ENCODE data around the gene MUCL1.
A peak's percentile ranks its signal among the peaks of the same experiment; 100 is the strongest.

Gene MUCL1

GRCh38 chr12:54830199-54830598 is 24.1 kb upstream of the MUCL1 start:
- Histone ChIP-seq H3K27me3 (ENCODE audit: control insufficient read depth in 3 of 3, insufficient read depth in 3 of 3, low read depth in 1 of 3, low read length in 3 of 3) (no peaks in the 10 kb centered on the region), H3K27ac (replicated peaks; ENCODE audit: low read length) (no peak overlapping the region)
- no peak for DNase-seq (ENCODE audit: low spot score)

DNA sequence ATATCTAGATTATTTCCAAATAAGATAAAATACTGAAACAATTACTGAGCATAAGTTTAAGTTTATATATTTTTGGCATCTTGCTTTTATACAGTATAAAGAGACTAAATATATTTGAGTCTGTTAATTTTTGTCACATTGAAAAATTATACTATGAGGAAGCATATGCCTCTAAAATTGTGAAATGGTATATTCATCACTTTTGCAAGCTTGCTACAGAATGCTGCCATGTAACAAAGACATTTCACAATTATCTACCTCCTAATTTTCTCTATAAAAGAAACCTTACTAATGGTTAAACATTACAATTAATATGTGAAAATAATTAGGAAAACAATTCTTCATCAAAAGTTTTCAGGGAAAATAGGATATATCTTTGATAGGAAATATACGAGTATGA is 22.7 kb upstream of the MUCL1 start:
- no peak overlapping the region for H3K4me2 ChIP-seq (ENCODE audit: insufficient read depth, low read length, poor library complexity, severe bottlenecking)
- H3K9ac ChIP-seq (ENCODE audit: low read depth, low read length, poor library complexity), result no peak overlapping the region
- no peak overlapping the region for H4K91ac ChIP-seq (ENCODE audit: low read depth, low read length, poor library complexity)
- H2BK120ac ChIP-seq (ENCODE audit: low read depth, low read length), result no peak overlapping the region
- H3K79me1 ChIP-seq (ENCODE audit: low read depth, low read length), result no peaks in the 10 kb centered on the region
- H3K4me1 ChIP-seq (ENCODE audit: control insufficient read depth in 2 of 2, insufficient read depth in 1 of 2, low read depth in 1 of 2, low read length in 2 of 2), result no peaks in the 10 kb centered on the region
- H3K23ac ChIP-seq (ENCODE audit: low read depth, low read length, poor library complexity), result no peak overlapping the region
- WGBS, 2 donors (ENCODE audit: extremely low coverage in 2 of 2, insufficient read length in 2 of 2, insufficient replicate concordance in 1 of 2), result 100% methylated on average over 1 of the region's 1 CpG
- H2BK12ac ChIP-seq (ENCODE audit: low read length), result no peak overlapping the region
- no peak for DNase-seq (ENCODE audit: low spot score)
- no peak overlapping the region for H3K4ac ChIP-seq (ENCODE audit: low read length)
- H3K27me3 ChIP-seq (ENCODE audit: control insufficient read depth in 3 of 3, insufficient read depth in 3 of 3, low read depth in 1 of 3, low read length in 3 of 3), result no peaks in the 10 kb centered on the region
- no peak overlapping the region for H3K27ac ChIP-seq (replicated peaks; ENCODE audit: low read length)
- H2AFZ ChIP-seq (ENCODE audit: low read length), result no peak overlapping the region
- H3K4me3 ChIP-seq (ENCODE audit: low read length in 2 of 2), result no peak overlapping the region
- H2AK5ac ChIP-seq (ENCODE audit: low read depth, low read length), result no peak overlapping the region
- H3K18ac ChIP-seq (ENCODE audit: low read length), result no peak overlapping the region
- H2BK5ac ChIP-seq (ENCODE audit: low read length), result no peak overlapping the region
- H2BK15ac ChIP-seq (ENCODE audit: low read length), result no peak overlapping the region
- no peak overlapping the region for H4K8ac ChIP-seq (ENCODE audit: low read depth, low read length)
- no peaks in the 10 kb centered on the region for H3K9me3 ChIP-seq (replicated peaks in 1 of 2; ENCODE audit: control insufficient read depth in 2 of 2, insufficient read depth in 1 of 2, low read depth in 1 of 2, low read length in 2 of 2)
- no peaks in the 10 kb centered on the region for H3K36me3 ChIP-seq (replicated peaks in 1 of 2; ENCODE audit: control insufficient read depth in 2 of 2, insufficient read depth in 2 of 2, low read length in 2 of 2)
- no peak overlapping the region for H3K14ac ChIP-seq (ENCODE audit: low read length)

More at GRCh38 chr12:54830199-54830598, 24.1 kb upstream of the MUCL1 start:
- Histone ChIP-seq H4K91ac (ENCODE audit: low read depth, low read length, poor library complexity) (no peak overlapping the region), H3K36me3 (replicated peaks in 1 of 2; ENCODE audit: control insufficient read depth in 2 of 2, insufficient read depth in 2 of 2, low read length in 2 of 2) (no peaks in the 10 kb centered on the region), H2BK120ac (ENCODE audit: low read depth, low read length) (no peak overlapping the region), H3K4ac (ENCODE audit: low read length) (no peak overlapping the region), H3K9me3 (replicated peaks in 1 of 2; ENCODE audit: control insufficient read depth in 2 of 2, insufficient read depth in 1 of 2, low read depth in 1 of 2, low read length in 2 of 2) (no peaks in the 10 kb centered on the region), H2BK12ac (ENCODE audit: low read length) (no peak overlapping the region), H3K4me1 (ENCODE audit: control insufficient read depth in 2 of 2, insufficient read depth in 1 of 2, low read depth in 1 of 2, low read length in 2 of 2) (no peaks in the 10 kb centered on the region), H3K18ac (ENCODE audit: low read length) (no peak overlapping the region), H3K79me1 (ENCODE audit: low read depth, low read length) (no peaks in the 10 kb centered on the region), H3K23ac (ENCODE audit: low read depth, low read length, poor library complexity) (no peak overlapping the region), H2BK15ac (ENCODE audit: low read length) (no peak overlapping the region), H3K4me3 (ENCODE audit: low read length in 2 of 2) (no peak overlapping the region), H2BK5ac (ENCODE audit: low read length) (no peak overlapping the region), H3K14ac (ENCODE audit: low read length) (no peak overlapping the region), H2AFZ (ENCODE audit: low read length) (no peak overlapping the region), H4K8ac (ENCODE audit: low read depth, low read length) (no peak overlapping the region), H2AK5ac (ENCODE audit: low read depth, low read length) (no peak overlapping the region), H3K9ac (ENCODE audit: low read depth, low read length, poor library complexity) (no peak overlapping the region), H3K4me2 (ENCODE audit: insufficient read depth, low read length, poor library complexity, severe bottlenecking) (no peak overlapping the region)

GRCh38 chr12:54840244-54840865 is 14.0 kb upstream of the MUCL1 start:
- H3K23ac ChIP-seq (ENCODE audit: low read depth, low read length, poor library complexity), result no peak overlapping the region
- no peak overlapping the region for H3K4ac ChIP-seq (ENCODE audit: low read length)
- H3K14ac ChIP-seq (ENCODE audit: low read length), result no peak overlapping the region
- no peaks in the 10 kb centered on the region for H3K79me1 ChIP-seq (ENCODE audit: low read depth, low read length)
- H3K4me2 ChIP-seq (ENCODE audit: insufficient read depth, low read length, poor library complexity, severe bottlenecking), result no peak overlapping the region
- H3K4me3 ChIP-seq (ENCODE audit: low read length in 2 of 2), result no peak overlapping the region
- no peak overlapping the region for H2AK5ac ChIP-seq (ENCODE audit: low read depth, low read length)
- H2BK12ac ChIP-seq (ENCODE audit: low read length), result no peak overlapping the region
- H2AFZ ChIP-seq (ENCODE audit: low read length), result no peak overlapping the region
- H3K18ac ChIP-seq (ENCODE audit: low read length), result peak overlapping the region; percentile 30
- no peak overlapping the region for H2BK15ac ChIP-seq (ENCODE audit: low read length)
- H3K9me3 ChIP-seq (replicated peaks in 1 of 2; ENCODE audit: control insufficient read depth in 2 of 2, insufficient read depth in 1 of 2, low read depth in 1 of 2, low read length in 2 of 2), result no peaks in the 10 kb centered on the region
- no peaks in the 10 kb centered on the region for H3K36me3 ChIP-seq (replicated peaks in 1 of 2; ENCODE audit: control insufficient read depth in 2 of 2, insufficient read depth in 2 of 2, low read length in 2 of 2)
- H2BK5ac ChIP-seq (ENCODE audit: low read length), result no peak overlapping the region
- no peaks in the 10 kb centered on the region for H3K27me3 ChIP-seq (ENCODE audit: control insufficient read depth in 3 of 3, insufficient read depth in 3 of 3, low read depth in 1 of 3, low read length in 3 of 3)
- no peak for DNase-seq (ENCODE audit: low spot score)
- no peaks in the 10 kb centered on the region for H3K4me1 ChIP-seq (ENCODE audit: control insufficient read depth in 2 of 2, insufficient read depth in 1 of 2, low read depth in 1 of 2, low read length in 2 of 2)
- no peak overlapping the region for H4K8ac ChIP-seq (ENCODE audit: low read depth, low read length)
- no peak overlapping the region for H3K9ac ChIP-seq (ENCODE audit: low read depth, low read length, poor library complexity)
- no peak overlapping the region for H2BK120ac ChIP-seq (ENCODE audit: low read depth, low read length)
- no CpG with 5 or more reads among the region's 3 CpGs for WGBS, 2 donors (ENCODE audit: extremely low coverage in 2 of 2, insufficient read length in 2 of 2, insufficient replicate concordance in 1 of 2)
- no peak overlapping the region for H3K27ac ChIP-seq (replicated peaks; ENCODE audit: low read length)
- H4K91ac ChIP-seq (ENCODE audit: low read depth, low read length, poor library complexity), result no peak overlapping the region

- Histone ChIP-seq H2AFZ (ENCODE audit: low read length) (no peak overlapping the region), H3K23ac (ENCODE audit: low read depth, low read length, poor library complexity) (no peak overlapping the region), H2BK15ac (ENCODE audit: low read length) (no peak overlapping the region), H3K9me3 (replicated peaks in 1 of 2; ENCODE audit: control insufficient read depth in 2 of 2, insufficient read depth in 1 of 2, low read depth in 1 of 2, low read length in 2 of 2) (no peaks in the 10 kb centered on the region), H3K4me3 (ENCODE audit: low read length in 2 of 2) (no peak overlapping the region), H2AK5ac (ENCODE audit: low read depth, low read length) (no peak overlapping the region), H4K8ac (ENCODE audit: low read depth, low read length) (no peak overlapping the region), H2BK5ac (ENCODE audit: low read length) (no peak overlapping the region), H3K18ac (ENCODE audit: low read length) (no peak overlapping the region), H3K79me1 (ENCODE audit: low read depth, low read length) (no peaks in the 10 kb centered on the region), H3K36me3 (replicated peaks in 1 of 2; ENCODE audit: control insufficient read depth in 2 of 2, insufficient read depth in 2 of 2, low read length in 2 of 2) (no peaks in the 10 kb centered on the region), H3K9ac (ENCODE audit: low read depth, low read length, poor library complexity) (no peak overlapping the region), H2BK12ac (ENCODE audit: low read length) (no peak overlapping the region), H3K27me3 (ENCODE audit: control insufficient read depth in 3 of 3, insufficient read depth in 3 of 3, low read depth in 1 of 3, low read length in 3 of 3) (no peaks in the 10 kb centered on the region), H3K27ac (replicated peaks; ENCODE audit: low read length) (no peak overlapping the region), H3K4ac (ENCODE audit: low read length) (no peak overlapping the region), H4K91ac (ENCODE audit: low read depth, low read length, poor library complexity) (no peak overlapping the region), H3K14ac (ENCODE audit: low read length) (no peak overlapping the region), H3K4me2 (ENCODE audit: insufficient read depth, low read length, poor library complexity, severe bottlenecking) (no peak overlapping the region), H2BK120ac (ENCODE audit: low read depth, low read length) (no peak overlapping the region), H3K4me1 (ENCODE audit: control insufficient read depth in 2 of 2, insufficient read depth in 1 of 2, low read depth in 1 of 2, low read length in 2 of 2) (no peaks in the 10 kb centered on the region)
- no CpG with 5 or more reads among the region's 2 CpGs for WGBS, 2 donors (ENCODE audit: extremely low coverage in 2 of 2, insufficient read length in 2 of 2, insufficient replicate concordance in 1 of 2)
- DNase-seq (ENCODE audit: low spot score), result no peak
Measured at GRCh38 chr12:54857406-54857805, 3.1 kb downstream of the MUCL1 start.
